Epithelial cell of prostate (primary cell): ENCODE measurements around the gene TMEM187.
A peak's percentile ranks its signal among the peaks of the same experiment; 100 is the strongest.

Experiments
- DNase-seq: peaks from one replicate; pipeline ENCODE4 v3.0.0-alpha.2; 2011; ENCODE audit warnings: low read depth, low spot score
- H3K27ac ChIP-seq: fragments of 450-650 bp; 2 replicates; pipeline ENCODE4 v1.5.1; 2017; ENCODE audit warnings: mild to moderate bottlenecking

TMEM187 gene

GRCh38 chrX:154015581-154016264 lies 43.2 kb downstream of the TMEM187 start:
- H3K27ac ChIP-seq = no peak overlapping the region
- DNase-seq = no peak

DNA sequence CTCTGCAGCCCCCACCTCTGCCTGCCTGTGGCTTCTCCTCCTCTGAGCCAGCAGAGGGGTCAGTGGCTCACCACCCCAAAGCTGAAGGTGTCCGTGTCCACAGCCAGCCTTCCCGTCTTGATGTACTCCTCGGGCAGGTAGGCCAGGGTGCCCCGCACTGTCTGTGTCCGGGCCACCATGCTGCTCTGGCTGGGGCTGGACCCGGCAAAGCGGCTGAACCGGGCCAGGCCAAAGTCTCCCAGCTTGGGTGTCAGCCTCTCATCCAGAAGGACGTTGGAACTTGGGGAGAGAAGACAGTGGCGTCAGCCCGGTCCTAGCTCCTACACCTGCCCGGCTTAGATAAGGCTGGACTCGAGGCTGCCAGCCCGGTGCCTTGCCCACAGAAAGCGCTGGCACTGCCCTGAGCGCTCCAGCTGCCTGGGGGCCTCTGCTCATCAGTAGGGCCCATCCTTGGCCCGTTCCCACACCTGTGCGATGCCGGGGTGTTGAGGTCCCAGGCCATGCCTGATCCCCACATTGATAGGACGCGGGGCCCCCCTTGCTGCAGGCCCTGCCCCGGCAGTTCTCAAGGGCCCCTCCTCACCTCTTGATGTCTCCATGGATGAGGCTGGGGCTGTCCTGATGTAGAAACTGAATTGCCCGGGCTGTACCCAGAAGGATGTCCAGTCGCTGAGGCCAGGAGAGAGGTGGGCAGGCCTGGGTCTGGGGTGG lies 44.0 kb downstream of the TMEM187 start:
- H3K27ac ChIP-seq = no peak overlapping the region

GRCh38 chrX:154017766-154018517 lies 45.4 kb downstream of the TMEM187 start:
- H3K27ac ChIP-seq = no peak overlapping the region
- DNase-seq = no peak

More for the DNA sequence above, 44.0 kb downstream of the TMEM187 start:
- DNase-seq = no peak

GRCh38 chrX:154018518-154019060 lies 46.0 kb downstream of the TMEM187 start:
- H3K27ac ChIP-seq = peak overlapping the region; percentile 79
- DNase-seq = no peak

- DNase-seq = no peak
- peak overlapping the region; percentile 79 for H3K27ac ChIP-seq
These were observed 46.6 kb downstream of the TMEM187 start for GRCh38 chrX:154019061-154019621.

DNA sequence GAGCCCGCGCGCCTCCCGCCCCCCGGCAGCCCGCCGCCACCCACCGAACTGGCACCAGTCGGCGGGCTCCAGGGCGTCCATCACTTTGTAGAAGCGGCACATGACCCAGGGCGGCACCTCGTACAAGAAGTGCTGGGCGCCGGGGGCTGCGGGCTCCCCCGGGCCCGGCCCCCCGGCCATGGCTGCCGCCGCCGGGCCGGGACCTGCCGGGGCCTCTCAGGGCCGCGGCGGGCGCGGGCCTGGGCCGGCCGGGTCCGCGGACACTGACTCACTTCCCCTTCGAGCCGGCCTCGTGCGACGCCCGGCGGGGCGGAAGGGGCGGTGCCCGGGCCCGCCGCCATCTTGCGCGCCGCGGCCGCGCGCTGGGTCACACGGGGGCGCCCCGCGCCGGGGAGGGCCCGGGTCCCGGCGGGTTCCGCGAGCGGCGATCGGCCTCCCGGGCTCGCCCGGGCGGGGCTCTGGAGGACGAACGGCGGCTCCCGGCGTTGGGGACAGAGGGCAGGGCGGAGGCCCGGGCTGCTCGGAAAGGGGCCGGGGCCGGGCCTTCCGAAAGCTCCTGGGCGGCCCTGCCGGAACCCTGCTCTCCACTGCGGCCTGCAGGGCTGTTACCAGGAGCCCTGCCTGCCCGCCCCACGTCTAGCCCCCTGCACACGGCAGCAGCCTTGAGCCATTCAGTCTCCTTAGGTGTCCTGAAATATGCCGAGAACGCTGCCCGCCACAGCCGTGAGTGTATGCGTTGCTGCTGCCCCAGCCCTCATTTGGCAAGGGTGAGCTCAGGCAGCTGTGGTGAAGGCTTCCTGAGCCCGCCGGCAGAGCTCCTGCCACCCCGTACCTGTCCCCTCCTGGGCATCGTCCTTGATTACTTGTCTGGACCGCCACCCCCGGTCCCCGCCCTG lies 47.3 kb downstream of the TMEM187 start, which contains the start of gene IRAK1:
Gene IRAK1 (minus strand): TSS at position 270 of the 896 bp plus-strand sequence. CDS start 90 bp downstream, at position 180.
- H3K27ac ChIP-seq = peak within 1 kb of the TSS; percentile 79
- DNase-seq = no peak

GRCh38 chrX:154020536-154021115 lies 48.1 kb downstream of the TMEM187 start:
- no peak for DNase-seq
- peak overlapping the region; percentile 79 for H3K27ac ChIP-seq

- no peak for DNase-seq
- H3K27ac ChIP-seq = peak overlapping the region; percentile 79
These were observed 48.6 kb downstream of the TMEM187 start for GRCh38 chrX:154021131-154021611.

- no peak overlapping the region for H3K27ac ChIP-seq
- DNase-seq = no peak
These were observed 49.6 kb downstream of the TMEM187 start for GRCh38 chrX:154022108-154022507.

DNA sequence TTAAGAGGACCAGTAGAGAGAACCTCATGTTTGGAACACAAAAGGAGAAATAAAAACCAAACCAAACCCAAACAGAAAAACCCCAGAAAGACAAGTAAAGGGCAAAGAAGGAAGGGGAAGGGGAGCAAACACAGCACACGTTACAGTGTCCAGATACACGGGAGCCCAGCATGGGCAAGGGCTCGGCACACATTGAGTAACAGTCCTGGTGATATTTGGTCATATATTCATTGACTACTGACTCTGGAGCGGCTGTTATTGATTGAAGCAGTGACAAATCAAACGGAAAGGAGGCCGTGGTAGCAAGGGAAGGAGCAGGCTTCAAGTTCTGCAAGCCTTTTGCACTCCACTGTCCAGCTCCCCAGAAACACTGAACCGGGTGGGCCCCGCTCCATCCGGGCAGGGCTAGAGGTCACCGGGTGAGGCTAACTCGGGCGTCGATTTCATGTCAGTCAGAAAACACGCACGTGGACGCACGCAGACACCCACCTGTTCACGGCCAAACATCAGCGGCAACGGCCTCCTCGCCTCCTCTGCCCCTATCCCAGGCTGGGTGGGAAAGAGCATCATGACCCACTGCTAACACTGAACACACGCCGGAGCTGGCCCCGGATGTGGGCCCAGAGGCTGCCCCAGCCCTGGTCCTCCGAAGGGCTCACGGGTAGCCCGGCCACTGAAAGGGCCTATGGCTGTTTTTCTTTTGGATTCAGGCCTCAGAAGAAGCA lies 50.9 kb downstream of the TMEM187 start:
- DNase-seq = no peak
- H3K27ac ChIP-seq = no peak overlapping the region

- no peak for DNase-seq
These were observed 51.7 kb downstream of the TMEM187 start for GRCh38 chrX:154024271-154024670.

GRCh38 chrX:154025230-154025629 lies 52.7 kb downstream of the TMEM187 start:
- no peak for DNase-seq
- no peak overlapping the region for H3K27ac ChIP-seq

More at GRCh38 chrX:154024271-154024670, 51.7 kb downstream of the TMEM187 start:
- H3K27ac ChIP-seq = no peak overlapping the region

DNA sequence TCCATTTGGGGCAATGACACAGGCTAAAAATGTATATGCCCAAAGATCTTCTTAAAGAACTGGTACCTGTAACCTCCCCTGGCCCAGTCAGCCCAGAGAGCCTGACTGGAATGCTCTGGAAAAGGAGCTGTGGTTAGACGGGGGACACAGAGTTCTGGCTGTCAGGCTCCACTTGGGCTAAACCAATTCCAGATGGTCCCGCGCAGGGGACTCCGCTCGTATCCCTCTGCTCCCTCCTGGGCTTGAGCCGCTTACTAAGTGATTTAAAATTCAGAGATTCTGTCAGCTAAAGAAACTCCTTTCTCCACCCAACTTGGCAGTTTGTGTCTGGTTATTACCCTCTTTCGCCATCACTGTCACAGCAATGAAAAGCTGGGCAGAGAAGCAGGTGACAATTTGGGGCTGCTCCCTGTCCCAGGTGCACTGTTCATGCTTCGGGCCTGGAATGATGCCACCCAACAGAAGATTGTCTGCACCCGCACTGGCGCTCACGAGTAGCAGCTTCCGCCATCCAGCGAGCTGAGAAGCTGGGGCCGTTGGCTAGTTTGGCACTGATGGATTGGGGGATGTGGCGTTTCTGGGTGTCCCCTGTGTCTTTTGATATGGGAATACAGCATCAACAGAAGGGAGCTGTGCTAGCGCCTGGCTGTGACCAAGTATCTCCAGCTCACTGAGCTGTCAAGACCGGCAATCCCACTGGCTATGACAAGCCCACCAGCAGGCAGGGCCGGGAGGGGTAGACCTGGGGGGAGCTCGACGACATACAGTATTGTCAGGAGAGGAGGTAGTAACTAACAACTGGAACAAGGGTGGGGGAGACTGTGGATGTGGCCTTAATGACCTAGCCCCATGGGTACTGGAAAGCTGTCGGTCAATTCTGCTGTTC lies 53.8 kb downstream of the TMEM187 start:
- H3K27ac ChIP-seq = no peak overlapping the region
- DNase-seq = no peak

GRCh38 chrX:154027022-154027402 lies 54.5 kb downstream of the TMEM187 start:
- no peak for DNase-seq
- H3K27ac ChIP-seq = no peak overlapping the region

DNA sequence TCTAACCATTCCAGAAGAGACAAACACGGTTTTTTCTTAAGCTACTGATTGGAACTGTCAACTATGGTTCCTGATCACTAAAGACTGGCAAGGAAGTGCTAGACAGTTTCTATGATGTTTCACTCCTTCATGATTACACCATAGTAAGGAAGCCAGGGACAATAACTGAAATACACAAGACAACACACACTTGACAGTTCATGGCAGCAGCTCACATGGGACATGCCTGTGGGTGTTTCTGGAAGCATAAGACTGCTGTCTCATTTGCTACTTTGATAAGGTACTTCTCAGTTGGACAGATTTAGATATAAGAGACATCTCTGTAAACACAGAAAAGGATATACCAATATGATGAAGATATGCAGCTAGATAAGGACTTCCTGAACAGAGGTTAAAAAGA lies 55.4 kb downstream of the TMEM187 start:
- no peak for DNase-seq
- no peak overlapping the region for H3K27ac ChIP-seq

- no peak overlapping the region for H3K27ac ChIP-seq
- DNase-seq = no peak
These were observed 56.1 kb downstream of the TMEM187 start for GRCh38 chrX:154028502-154029184.

DNA sequence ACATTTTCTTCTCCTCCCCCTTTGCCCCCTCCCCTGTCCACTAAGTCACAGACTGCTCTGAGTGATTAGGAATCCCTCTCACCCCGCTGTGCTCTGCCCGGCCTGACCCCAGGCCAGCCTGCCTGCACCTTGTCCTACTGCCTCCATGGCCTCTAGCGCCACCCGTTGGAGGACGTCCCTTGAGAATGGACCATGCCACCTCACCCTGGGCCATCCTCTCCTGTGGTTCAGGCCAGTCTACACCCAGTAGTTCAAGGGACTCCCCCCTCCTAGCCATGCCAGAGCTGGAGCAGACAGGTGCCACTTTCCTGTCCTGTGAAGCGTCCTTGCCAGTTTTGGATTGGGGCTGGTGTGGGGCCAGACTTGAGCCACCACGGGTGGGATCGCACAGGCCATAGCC lies 56.9 kb downstream of the TMEM187 start:
- no peak overlapping the region for H3K27ac ChIP-seq
- no peak for DNase-seq
